Activated T-cell treated with anti-CD3 and anti-CD28 coated beads, Interleukin-2, amount 50 U/mL, for 72 hours (primary cell): ENCODE results near the gene PHAX. TPM values are rescaled to one million over a fixed set of nuclear protein-coding genes. Genes with fewer than 3 reads are reported as not detected.
"Not testable (repeated sequence)": the region's sequence is repeated elsewhere in the genome, so short reads cannot be mapped to it uniquely, and the experiment has no call there.

Experiments used
- ATAC-seq, 2 donors: fragments of 150-1000 bp; cut with Tn5 transposase; replicated peaks in 1 of 2; 2 replicates each; pipeline ENCODE4 v1.10.0; 2021; ENCODE audit warnings: moderate library complexity in 2 of 2, mild to moderate bottlenecking in 1 of 2
- DNase-seq, 2 donors: peaks; one replicate each; pipeline ENCODE4 v3.0.0; 2021 to 2022; ENCODE audit warnings: mixed read lengths in 1 of 2
- H3K27ac Mint-ChIP-seq: one replicate; pipeline ENCODE4 v1.8.0; 2022; ENCODE audit warnings: mild to moderate bottlenecking, moderate library complexity, mixed read lengths
- H3K27me3 Mint-ChIP-seq: one replicate; pipeline ENCODE4 v1.8.0; 2022; ENCODE audit warnings: low read depth, mixed read lengths
- H3K36me3 Mint-ChIP-seq, 2 donors: one replicate each; pipeline ENCODE4 v1.8.0; 2022; ENCODE audit warnings: mixed read lengths in 2 of 2, mild to moderate bottlenecking in 1 of 2; ENCODE audit not compliant: insufficient read depth in 2 of 2
- H3K4me1 Mint-ChIP-seq: one replicate; pipeline ENCODE4 v1.8.0; 2022; ENCODE audit warnings: low read depth, mixed read lengths
- H3K4me3 Mint-ChIP-seq, 2 donors: one replicate each; pipeline ENCODE4 v1.8.0; 2022; ENCODE audit warnings: mild to moderate bottlenecking in 2 of 2, mixed read lengths in 2 of 2, moderate library complexity in 2 of 2
- H3K9me3 Mint-ChIP-seq, 2 donors: one replicate each; pipeline ENCODE4 v1.8.0; 2022; ENCODE audit warnings: mixed read lengths in 2 of 2
- total RNA-seq, 2 donors: library from RNA; stranded (reverse); gene quantifications; one replicate each; pipeline ENCODE4 v1.2.3, GENCODE V29; 2022

Gene PHAX
- total RNA-seq, 2 donors from 2014 or later: 30.6 to 40.0 TPM

GRCh38 chr5:126649057-126649456 is 48.3 kb downstream of the PHAX start:
- not testable (repeated sequence) for H3K4me3 Mint-ChIP-seq, DNase-seq, H3K27me3 Mint-ChIP-seq, H3K4me1 Mint-ChIP-seq, H3K9me3 Mint-ChIP-seq, ATAC-seq, H3K27ac Mint-ChIP-seq, H3K36me3 Mint-ChIP-seq

- H3K27me3 Mint-ChIP-seq, DNase-seq, H3K4me3 Mint-ChIP-seq, H3K9me3 Mint-ChIP-seq, H3K36me3 Mint-ChIP-seq, ATAC-seq, H3K27ac Mint-ChIP-seq, H3K4me1 Mint-ChIP-seq: not testable (repeated sequence)
Measured at GRCh38 chr5:126649709-126650108, 49.0 kb downstream of the PHAX start.

GRCh38 chr5:126650463-126650862 is 49.7 kb downstream of the PHAX start:
- no peaks in the 10 kb centered on the region for H3K4me1 Mint-ChIP-seq
- peaks cover under 1 to 3% of the 10 kb centered on the region in 2 donors for H3K9me3 Mint-ChIP-seq

GRCh38 chr5:126651013-126651577 is 50.3 kb downstream of the PHAX start:
- H3K27ac Mint-ChIP-seq: no peak overlapping the region
- DNase-seq: no peak
- H3K9me3 Mint-ChIP-seq: peaks cover 0 to 2% of the 10 kb centered on the region in 2 donors
- H3K36me3 Mint-ChIP-seq: peaks cover 1 to 2% of the 10 kb centered on the region in 2 donors
- no peaks in the 10 kb centered on the region for H3K27me3 Mint-ChIP-seq
- no peak overlapping the region for H3K4me3 Mint-ChIP-seq
- no peaks in the 10 kb centered on the region for H3K4me1 Mint-ChIP-seq
- no peak for ATAC-seq

More at GRCh38 chr5:126650463-126650862, 49.7 kb downstream of the PHAX start:
- H3K27me3 Mint-ChIP-seq: peaks cover 3% of the 10 kb centered on the region
- peaks cover 2 to 3% of the 10 kb centered on the region in 2 donors for H3K36me3 Mint-ChIP-seq
- no peak for ATAC-seq
- no peak overlapping the region for H3K4me3 Mint-ChIP-seq
- no peak overlapping the region for H3K27ac Mint-ChIP-seq
- no peak for DNase-seq

- no peaks in the 10 kb centered on the region for H3K27me3 Mint-ChIP-seq
- no peaks in the 10 kb centered on the region for H3K36me3 Mint-ChIP-seq
- DNase-seq: peak in 1 of 2 donors; percentile 25
- no peaks in the 10 kb centered on the region for H3K9me3 Mint-ChIP-seq
- peaks cover 8% of the 10 kb centered on the region for H3K4me1 Mint-ChIP-seq
- H3K4me3 Mint-ChIP-seq: no peak overlapping the region
- H3K27ac Mint-ChIP-seq: no peak overlapping the region
- no peak for ATAC-seq
Measured at GRCh38 chr5:126656401-126657007, 55.8 kb downstream of the PHAX start.

GRCh38 chr5:126658561-126658960 is 57.8 kb downstream of the PHAX start:
- ATAC-seq: no peak
- Mint-ChIP-seq H3K27ac (no peak overlapping the region), H3K36me3 (no peaks in the 10 kb centered on the region)

GRCh38 chr5:126659805-126660482 is 59.2 kb downstream of the PHAX start:
- no peaks in the 10 kb centered on the region for H3K9me3 Mint-ChIP-seq
- H3K4me3 Mint-ChIP-seq: peak overlapping the region in 1 of 2 donors; percentile 49
- peak overlapping the region; percentile 74 for H3K27ac Mint-ChIP-seq
- peaks cover 7% of the 10 kb centered on the region for H3K27me3 Mint-ChIP-seq
- H3K36me3 Mint-ChIP-seq: no peaks in the 10 kb centered on the region
- ATAC-seq (peak; percentile 82 to 92), DNase-seq (no peak)
- peaks cover 8% of the 10 kb centered on the region for H3K4me1 Mint-ChIP-seq

More at GRCh38 chr5:126658561-126658960, 57.8 kb downstream of the PHAX start:
- no peak for DNase-seq
- Mint-ChIP-seq H3K27me3 (no peaks in the 10 kb centered on the region), H3K4me1 (peaks cover 8% of the 10 kb centered on the region), H3K9me3 (no peaks in the 10 kb centered on the region), H3K4me3 (no peak overlapping the region)

- no peak overlapping the region for H3K27ac Mint-ChIP-seq
- H3K4me3 Mint-ChIP-seq: no peak overlapping the region
- DNase-seq: no peak
- H3K27me3 Mint-ChIP-seq: peaks cover 11% of the 10 kb centered on the region
- no peaks in the 10 kb centered on the region for H3K9me3 Mint-ChIP-seq
- no peak for ATAC-seq
- no peaks in the 10 kb centered on the region for H3K36me3 Mint-ChIP-seq
- peaks cover 8% of the 10 kb centered on the region for H3K4me1 Mint-ChIP-seq
Measured at GRCh38 chr5:126664586-126664985, 63.8 kb downstream of the PHAX start.

- not testable (repeated sequence) for H3K27ac Mint-ChIP-seq, H3K9me3 Mint-ChIP-seq, H3K4me1 Mint-ChIP-seq, H3K36me3 Mint-ChIP-seq, ATAC-seq, H3K4me3 Mint-ChIP-seq, H3K27me3 Mint-ChIP-seq, DNase-seq
Measured at GRCh38 chr5:126670109-126670508, 69.4 kb downstream of the PHAX start.

GRCh38 chr5:126671681-126672080 is 70.9 kb downstream of the PHAX start:
- H3K4me1 Mint-ChIP-seq, H3K27me3 Mint-ChIP-seq, ATAC-seq, H3K9me3 Mint-ChIP-seq, H3K27ac Mint-ChIP-seq, H3K4me3 Mint-ChIP-seq, DNase-seq, H3K36me3 Mint-ChIP-seq: not testable (repeated sequence)

- H3K36me3 Mint-ChIP-seq: peaks cover 2 to 4% of the 10 kb centered on the region in 2 donors
- peaks cover 5 to 8% of the 10 kb centered on the region in 2 donors for H3K9me3 Mint-ChIP-seq
- ATAC-seq: no peak
- no peak overlapping the region for H3K4me3 Mint-ChIP-seq
- no peak for DNase-seq
- H3K4me1 Mint-ChIP-seq: peaks cover 10% of the 10 kb centered on the region
- H3K27me3 Mint-ChIP-seq: peaks cover 6% of the 10 kb centered on the region
- no peak overlapping the region for H3K27ac Mint-ChIP-seq
Measured at GRCh38 chr5:126673477-126673876, 72.7 kb downstream of the PHAX start.

GRCh38 chr5:126674145-126674544 is 73.4 kb downstream of the PHAX start:
- Mint-ChIP-seq H3K4me3 (no peak overlapping the region), H3K36me3 (peaks cover 2 to 4% of the 10 kb centered on the region in 2 donors), H3K4me1 (peaks cover 10% of the 10 kb centered on the region), H3K27me3 (peaks cover 6% of the 10 kb centered on the region), H3K9me3 (peaks cover 5 to 8% of the 10 kb centered on the region in 2 donors), H3K27ac (no peak overlapping the region)
- ATAC-seq (no peak), DNase-seq (no peak)

GRCh38 chr5:126675338-126675737 is 74.6 kb downstream of the PHAX start:
- H3K27me3 Mint-ChIP-seq: peaks cover 6% of the 10 kb centered on the region
- H3K36me3 Mint-ChIP-seq: peaks cover 2 to 4% of the 10 kb centered on the region in 2 donors
- no peak overlapping the region for H3K27ac Mint-ChIP-seq
- H3K9me3 Mint-ChIP-seq: peaks cover 5 to 6% of the 10 kb centered on the region in 2 donors
- H3K4me1 Mint-ChIP-seq: peaks cover 14% of the 10 kb centered on the region
- ATAC-seq (no peak), DNase-seq (no peak)
- H3K4me3 Mint-ChIP-seq: no peak overlapping the region
